ENCODE results near the gene SZRD1.
A peak's percentile ranks its signal among the peaks of the same experiment; 100 is the strongest.

The SZRD1 gene

DNA sequence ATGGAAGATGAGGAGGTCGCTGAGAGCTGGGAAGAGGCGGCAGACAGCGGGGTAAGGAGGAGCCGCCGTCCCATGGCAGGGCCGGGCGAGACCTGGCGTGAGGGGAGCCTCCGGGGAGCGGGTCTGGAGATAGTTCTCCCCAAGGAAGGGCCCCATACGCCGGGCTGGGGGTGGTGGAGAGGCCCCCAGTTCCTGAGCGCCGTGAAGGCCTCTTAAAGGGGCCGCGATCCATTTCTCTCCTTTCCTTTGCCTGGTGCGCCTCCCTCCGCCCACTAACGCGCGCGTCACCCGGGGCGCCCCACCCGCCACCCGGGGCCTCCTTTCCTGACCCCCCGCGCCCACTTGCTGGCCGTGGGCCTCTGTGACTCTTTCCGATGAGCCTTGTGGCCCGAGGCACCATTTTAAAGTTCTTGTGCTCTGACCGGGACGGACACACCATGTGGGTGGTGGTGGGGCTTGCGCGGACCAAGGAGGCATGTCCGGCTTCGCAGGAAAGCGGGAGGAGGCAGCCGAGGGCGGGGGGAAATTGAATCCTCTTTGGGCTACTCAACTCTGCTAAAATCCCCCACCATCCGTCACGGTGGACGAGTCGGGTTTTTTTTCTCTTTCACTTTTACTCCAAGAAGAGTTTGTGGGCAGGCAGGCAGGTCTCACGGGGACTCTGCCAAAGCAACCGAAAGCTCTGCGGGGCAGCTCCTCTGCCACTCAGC, 371 bp downstream of the SZRD1 start:
- peak overlapping the region; percentile 81 for H3K4me3 ChIP-seq
- peak overlapping the region; percentile 97 for H3K27ac ChIP-seq
- H3K4me2 ChIP-seq, result peak overlapping the region; percentile 95
- TF ChIP-seq Cebpa-rat (IDR thresholded peaks at IDR 0.05), result no peak
- H4K20me1 ChIP-seq, result peaks cover 50% of the 10 kb centered on the region
- no peaks in the 10 kb centered on the region for H3K27me3 ChIP-seq
- H3K4me1 ChIP-seq, result peaks cover 56% of the 10 kb centered on the region
- H3K9ac ChIP-seq, result peak overlapping the region; percentile 94
- H3K36me3 ChIP-seq, result peaks cover 17% of the 10 kb centered on the region; the same call in 1 of the 2 replicates
- no peaks in the 10 kb centered on the region for H3K9me3 ChIP-seq

GRCh38 chr1:16367968-16368890, 1.2 kb downstream of the SZRD1 start:
- Histone ChIP-seq H3K27ac (peak overlapping the region; percentile 97), H3K4me3 (peak overlapping the region; percentile 81), H3K9ac (peak overlapping the region; percentile 94), H3K4me1 (peaks cover 56% of the 10 kb centered on the region), H3K9me3 (no peaks in the 10 kb centered on the region), H3K27me3 (no peaks in the 10 kb centered on the region), H3K4me2 (peak overlapping the region; percentile 95), H3K36me3 (peaks cover 24% of the 10 kb centered on the region; the same call in 1 of the 2 replicates), H4K20me1 (peaks cover 58% of the 10 kb centered on the region)
- no peak for TF ChIP-seq Cebpa-rat (IDR thresholded peaks at IDR 0.05)

DNA sequence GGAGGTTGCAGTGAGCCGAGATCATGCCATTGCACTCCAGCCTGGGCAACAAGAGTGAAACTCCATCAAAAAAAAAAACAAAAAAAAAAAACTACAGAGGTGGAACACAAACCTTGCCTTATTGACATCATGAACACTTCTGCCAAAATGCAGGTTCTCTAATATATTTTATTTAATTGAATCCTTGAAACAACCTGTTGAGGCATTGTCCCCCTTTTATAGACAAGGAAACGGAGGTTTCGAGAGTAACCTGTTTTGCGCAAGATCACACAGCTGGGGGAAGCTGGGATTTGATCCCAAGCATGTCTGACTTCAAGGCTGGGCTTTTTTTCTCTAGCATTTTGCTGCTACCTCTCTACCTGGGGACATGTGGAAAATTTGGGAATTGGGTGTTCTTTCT, 2.8 kb downstream of the SZRD1 start:
- H3K9ac ChIP-seq, result no peak overlapping the region
- peaks cover 74% of the 10 kb centered on the region for H4K20me1 ChIP-seq
- H3K4me1 ChIP-seq, result peaks cover 59% of the 10 kb centered on the region
- H3K27ac ChIP-seq, result no peak overlapping the region
- H3K9me3 ChIP-seq, result no peaks in the 10 kb centered on the region
- H3K4me2 ChIP-seq, result peak overlapping the region; percentile 95
- no peak overlapping the region for H3K4me3 ChIP-seq
- H3K36me3 ChIP-seq, result peaks cover 38% of the 10 kb centered on the region
- H3K27me3 ChIP-seq, result no peaks in the 10 kb centered on the region
- no peak for TF ChIP-seq Cebpa-rat (IDR thresholded peaks at IDR 0.05)

- peaks cover 49% of the 10 kb centered on the region for H3K36me3 ChIP-seq
- H4K20me1 ChIP-seq, result peaks cover 93% of the 10 kb centered on the region
- TF ChIP-seq Cebpa-rat (IDR thresholded peaks at IDR 0.05), result no peak
- H3K4me1 ChIP-seq, result peaks cover 61% of the 10 kb centered on the region
- H3K4me3 ChIP-seq, result no peak overlapping the region
- H3K27ac ChIP-seq, result no peak overlapping the region
- H3K9me3 ChIP-seq, result no peaks in the 10 kb centered on the region
- no peaks in the 10 kb centered on the region for H3K27me3 ChIP-seq
- H3K9ac ChIP-seq, result no peak overlapping the region
- no peak overlapping the region for H3K4me2 ChIP-seq
Measured at GRCh38 chr1:16371725-16372124, 4.7 kb downstream of the SZRD1 start.

DNA sequence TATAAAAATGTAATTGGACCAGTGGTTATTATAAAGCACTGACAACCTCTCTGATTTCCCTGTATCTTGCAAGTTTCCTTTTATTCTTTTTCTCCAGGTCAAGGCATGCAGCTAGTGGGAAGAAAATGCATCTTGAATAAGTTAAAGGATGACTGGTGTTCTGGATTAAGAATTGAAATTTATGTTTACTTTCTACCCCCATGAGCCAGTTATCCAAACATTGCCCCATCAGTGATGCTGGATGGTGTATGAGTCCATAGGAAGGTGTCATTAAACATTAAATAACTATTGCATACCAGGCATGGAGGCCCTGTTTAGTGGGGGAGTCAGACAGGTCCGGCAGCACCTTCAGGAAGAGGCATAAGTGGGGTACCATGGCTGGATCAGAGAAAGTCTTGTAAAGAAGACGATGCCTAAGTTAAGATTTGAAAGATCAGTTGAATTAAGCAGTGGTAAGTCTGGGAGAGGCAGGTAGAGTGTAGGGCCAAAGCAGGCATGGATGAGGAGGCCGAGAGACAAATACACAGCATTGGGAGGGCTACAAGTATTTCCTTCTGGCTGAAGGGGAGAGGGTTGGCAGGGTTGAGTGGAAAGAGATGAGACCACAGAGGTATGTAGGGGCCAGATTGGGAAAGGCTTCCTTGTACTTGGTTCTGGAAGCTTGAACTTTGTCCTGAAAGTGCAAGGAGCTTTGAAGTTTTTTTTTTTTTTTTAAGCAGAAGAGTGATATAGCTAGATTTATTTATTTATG, 5.7 kb downstream of the SZRD1 start:
- Histone ChIP-seq H3K36me3 (peaks cover 54% of the 10 kb centered on the region), H3K9me3 (no peaks in the 10 kb centered on the region), H3K4me3 (no peak overlapping the region), H3K9ac (no peak overlapping the region), H3K4me2 (no peak overlapping the region), H3K27me3 (no peaks in the 10 kb centered on the region), H4K20me1 (peaks cover 100% of the 10 kb centered on the region), H3K27ac (no peak overlapping the region), H3K4me1 (peaks cover 70% of the 10 kb centered on the region)
- no peak for TF ChIP-seq Cebpa-rat (IDR thresholded peaks at IDR 0.05)

GRCh38 chr1:16374266-16374665, 7.2 kb downstream of the SZRD1 start:
- no peak overlapping the region for H3K4me3 ChIP-seq
- peaks cover 70% of the 10 kb centered on the region for H3K4me1 ChIP-seq
- TF ChIP-seq Cebpa-rat (IDR thresholded peaks at IDR 0.05), result no peak
- H3K9me3 ChIP-seq, result no peaks in the 10 kb centered on the region
- H4K20me1 ChIP-seq, result peaks cover 100% of the 10 kb centered on the region
- no peaks in the 10 kb centered on the region for H3K27me3 ChIP-seq
- no peak overlapping the region for H3K27ac ChIP-seq
- H3K9ac ChIP-seq, result peak overlapping the region; percentile 35; the same call in 1 of the 2 replicates
- peaks cover 69% of the 10 kb centered on the region for H3K36me3 ChIP-seq
- H3K4me2 ChIP-seq, result peak overlapping the region; percentile 2

GRCh38 chr1:16375521-16376340, 8.7 kb downstream of the SZRD1 start:
- Histone ChIP-seq H3K4me2 (no peak overlapping the region), H3K27ac (no peak overlapping the region), H4K20me1 (peaks cover 100% of the 10 kb centered on the region), H3K4me3 (no peak overlapping the region), H3K4me1 (peaks cover 61% of the 10 kb centered on the region), H3K27me3 (no peaks in the 10 kb centered on the region), H3K9ac (no peak overlapping the region), H3K36me3 (peaks cover 71% of the 10 kb centered on the region), H3K9me3 (no peaks in the 10 kb centered on the region)
- no peak for TF ChIP-seq Cebpa-rat (IDR thresholded peaks at IDR 0.05)

DNA sequence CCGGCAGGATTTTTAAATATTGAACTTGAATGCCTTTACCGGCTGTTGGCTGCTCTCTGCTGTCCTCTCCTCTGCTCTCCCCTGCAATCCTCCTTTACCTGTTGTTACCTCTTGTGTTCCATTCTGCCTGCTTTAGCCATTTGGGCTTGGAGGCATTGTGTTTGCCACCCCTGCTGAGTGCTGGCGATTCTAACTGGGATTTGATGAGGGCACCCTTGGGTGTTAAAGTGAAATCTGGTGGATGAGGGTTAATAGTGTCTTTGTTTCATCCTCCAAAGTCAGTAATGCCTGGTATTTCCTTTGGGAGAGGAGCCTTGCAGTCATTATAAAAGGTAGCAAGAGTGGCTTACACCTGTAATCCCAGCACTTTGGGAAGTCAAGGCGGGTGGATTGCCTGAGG, 9.9 kb downstream of the SZRD1 start:
- Histone ChIP-seq H3K4me1 (peaks cover 53% of the 10 kb centered on the region), H3K4me2 (no peak overlapping the region), H3K4me3 (no peak overlapping the region), H3K27me3 (no peaks in the 10 kb centered on the region), H4K20me1 (peaks cover 100% of the 10 kb centered on the region), H3K9ac (no peak overlapping the region), H3K9me3 (no peaks in the 10 kb centered on the region), H3K27ac (no peak overlapping the region), H3K36me3 (peaks cover 75% of the 10 kb centered on the region)
- no peak for TF ChIP-seq Cebpa-rat (IDR thresholded peaks at IDR 0.05)

GRCh38 chr1:16378443-16378842, 11.4 kb downstream of the SZRD1 start:
- Histone ChIP-seq H3K27me3 (no peaks in the 10 kb centered on the region), H3K36me3 (peaks cover 76% of the 10 kb centered on the region), H3K4me1 (peaks cover 53% of the 10 kb centered on the region), H4K20me1 (peaks cover 100% of the 10 kb centered on the region), H3K9ac (no peak overlapping the region), H3K4me3 (no peak overlapping the region), H3K27ac (no peak overlapping the region), H3K9me3 (no peaks in the 10 kb centered on the region), H3K4me2 (no peak overlapping the region)
- TF ChIP-seq Cebpa-rat (IDR thresholded peaks at IDR 0.05), result no peak
